Stimulated activated CD8-positive, alpha-beta memory T cell treated with anti-CD3 and anti-CD28 coated beads, Interleukin-15, amount 100 ng/mL, for 1 hour (primary cell): ENCODE measurements around the gene NRG3.
"Not testable (repeated sequence)": the region's sequence is repeated elsewhere in the genome, so short reads cannot be mapped to it uniquely, and the experiment has no call there.

ENCODE experiments used
- DNase-seq: peaks from one replicate; pipeline ENCODE4 v3.0.0-alpha.2; 2020; ENCODE audit warnings: low read depth

Gene NRG3

GRCh38 chr10:82284180-82284579 lies 409.2 kb downstream of the NRG3 start:
- DNase-seq, result no peak

DNA sequence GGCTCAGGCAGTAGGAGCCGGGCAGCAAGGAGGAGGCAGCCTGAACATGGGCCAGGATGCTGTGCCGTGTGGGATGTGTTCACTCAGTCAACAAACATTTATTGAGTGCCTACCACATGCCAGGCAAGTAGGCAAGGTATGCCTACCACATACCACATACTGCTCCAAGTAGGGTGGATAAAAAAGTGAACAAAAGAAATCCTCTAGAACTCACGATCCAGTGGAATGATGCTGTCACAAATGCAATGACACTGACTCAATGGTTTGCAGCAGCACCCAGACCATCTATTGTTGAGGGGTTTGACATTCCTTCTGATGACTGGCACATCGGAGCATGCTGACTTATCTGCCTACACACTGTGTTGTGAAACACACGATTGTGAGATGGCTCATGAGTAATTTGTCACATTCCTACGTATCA lies 413.5 kb downstream of the NRG3 start:
- no peak for DNase-seq

DNA sequence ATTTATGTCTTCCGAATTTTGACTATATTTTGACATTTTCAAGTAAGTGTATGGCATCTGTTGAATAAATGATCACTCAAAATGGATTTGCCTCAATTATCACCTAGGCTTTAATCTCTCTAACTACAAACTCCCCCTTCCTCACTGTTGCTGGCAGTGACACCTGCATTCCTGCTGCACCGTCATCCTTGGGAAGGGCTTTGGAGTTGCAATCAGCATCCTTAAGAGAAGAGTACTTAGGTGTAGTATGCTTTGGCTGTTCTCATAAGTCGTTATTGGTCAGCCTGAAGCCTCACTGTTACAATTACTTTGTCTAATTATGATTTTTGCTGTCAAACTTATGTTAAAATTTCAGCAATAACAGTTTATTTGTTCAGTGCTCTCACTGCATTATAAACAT lies 415.0 kb downstream of the NRG3 start:
- DNase-seq, result no peak

DNA sequence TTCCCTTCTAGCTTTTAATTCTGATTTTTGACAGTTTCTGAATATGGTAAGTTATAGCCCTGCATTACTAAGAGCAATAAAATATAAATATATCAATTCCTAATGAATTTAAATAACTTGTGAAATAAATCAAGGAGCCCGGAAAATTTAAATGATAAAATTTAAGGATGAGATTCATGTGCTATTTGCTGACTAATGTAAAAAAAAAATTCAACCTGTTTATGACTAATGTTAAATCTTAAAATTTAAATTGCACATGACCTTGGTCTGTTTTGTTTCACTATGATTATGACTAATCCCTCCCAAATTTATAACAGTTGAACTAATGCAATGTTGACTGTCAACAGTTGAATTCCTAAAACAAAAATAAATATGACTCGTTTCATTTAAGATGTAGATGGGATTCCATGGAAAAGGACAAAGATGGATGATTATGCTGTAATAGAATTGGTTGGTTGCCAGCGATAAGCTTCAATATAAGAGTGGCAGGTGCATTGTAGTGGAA lies 419.9 kb downstream of the NRG3 start:
- DNase-seq, result no peak

DNA sequence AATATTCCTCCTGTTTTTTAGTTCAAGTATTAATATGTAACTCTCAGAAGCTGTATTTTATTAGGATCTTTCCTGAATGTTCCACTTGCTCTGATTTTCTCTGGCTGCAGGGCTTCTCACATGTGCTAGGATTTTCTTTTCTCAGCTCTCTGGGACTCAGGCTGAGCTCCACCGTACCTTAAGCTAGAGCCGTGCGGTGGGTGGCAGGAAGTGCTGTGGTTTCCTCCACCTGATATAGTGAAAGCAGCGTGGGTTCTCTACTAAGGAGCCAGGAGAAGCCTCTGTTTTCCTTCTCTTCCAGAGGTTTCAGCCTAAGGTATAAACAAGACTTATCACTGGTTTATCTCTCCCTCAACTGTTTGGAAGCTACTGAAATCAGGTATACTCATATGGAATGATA lies 433.6 kb downstream of the NRG3 start:
- no peak for DNase-seq

DNA sequence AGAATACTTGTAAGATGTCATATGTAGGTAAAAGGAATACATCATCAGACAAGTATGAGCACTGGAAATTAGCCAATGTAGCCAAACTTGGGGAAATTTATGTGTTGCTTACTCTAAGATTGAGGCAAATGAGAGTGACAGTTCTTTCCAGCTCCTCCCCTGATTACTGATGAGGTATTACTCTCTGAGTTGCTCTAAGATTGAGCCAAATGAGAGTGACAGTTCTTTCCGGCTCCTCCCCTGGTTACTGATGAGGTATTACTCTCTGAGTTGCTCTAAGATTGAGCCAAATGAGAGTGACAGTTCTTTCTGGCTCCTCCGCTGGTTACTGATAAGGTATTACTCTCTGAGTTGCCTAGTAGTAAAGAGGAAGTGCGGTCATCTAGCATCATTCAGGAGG lies 435.8 kb downstream of the NRG3 start:
- DNase-seq, result no peak

DNA sequence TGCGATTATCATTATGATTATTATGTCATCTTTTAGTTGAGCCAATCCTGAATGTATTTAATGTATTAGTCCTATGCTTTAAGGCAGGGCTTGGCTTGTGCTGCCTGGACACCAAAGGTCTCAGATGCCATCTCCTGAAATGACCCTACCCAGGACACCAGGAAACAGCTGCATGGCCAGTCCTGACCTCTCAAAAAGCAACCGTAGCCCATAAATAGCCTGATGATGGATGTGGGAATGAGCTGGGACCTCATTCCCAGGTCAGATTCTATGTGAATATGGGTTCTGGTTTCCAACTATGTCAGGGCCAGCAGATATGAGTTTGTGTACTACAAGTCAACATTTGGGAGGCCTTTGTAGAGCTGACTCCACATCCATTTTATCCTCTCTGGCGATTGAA lies 438.4 kb downstream of the NRG3 start:
- DNase-seq, result no peak

DNA sequence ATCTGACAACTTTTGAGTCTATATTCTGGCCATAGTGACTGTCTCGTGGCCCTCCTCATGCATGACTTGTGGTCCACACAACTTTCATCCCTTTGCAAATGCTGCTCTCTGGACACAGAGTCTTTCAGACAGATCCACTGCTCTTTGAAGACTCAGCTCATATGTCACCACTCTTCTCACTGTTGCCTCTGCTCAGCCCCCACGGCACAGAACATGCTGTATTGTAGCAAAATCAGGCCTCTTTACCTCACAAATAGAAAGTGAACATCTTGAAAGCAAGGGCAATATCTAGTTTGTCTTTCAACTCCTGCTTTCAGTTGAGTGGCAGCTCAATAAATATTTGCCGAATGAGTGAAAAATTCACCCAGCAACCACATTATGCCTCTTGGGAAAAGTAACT lies 443.5 kb downstream of the NRG3 start:
- DNase-seq, result no peak

DNA sequence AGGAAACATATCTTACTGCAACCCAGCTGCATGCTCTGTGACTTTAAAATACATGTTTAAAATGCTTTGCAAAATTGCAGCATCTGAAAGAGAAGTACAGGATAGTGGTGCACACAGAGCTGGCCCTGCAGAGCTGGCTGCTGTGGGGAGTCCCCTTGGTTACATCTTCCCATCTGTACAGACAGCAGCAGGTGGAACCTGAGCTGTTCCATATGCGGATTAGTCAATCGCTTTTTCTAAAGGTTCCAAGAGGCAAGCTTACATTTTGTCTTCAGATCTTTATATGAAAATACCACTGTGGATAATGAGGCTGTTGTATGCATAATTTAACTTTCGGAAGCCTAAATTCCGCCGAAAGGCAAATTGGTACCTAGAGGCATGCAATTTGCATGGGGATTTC lies 444.1 kb downstream of the NRG3 start:
- DNase-seq, result no peak

GRCh38 chr10:82319562-82319961 lies 444.6 kb downstream of the NRG3 start:
- no peak for DNase-seq

DNA sequence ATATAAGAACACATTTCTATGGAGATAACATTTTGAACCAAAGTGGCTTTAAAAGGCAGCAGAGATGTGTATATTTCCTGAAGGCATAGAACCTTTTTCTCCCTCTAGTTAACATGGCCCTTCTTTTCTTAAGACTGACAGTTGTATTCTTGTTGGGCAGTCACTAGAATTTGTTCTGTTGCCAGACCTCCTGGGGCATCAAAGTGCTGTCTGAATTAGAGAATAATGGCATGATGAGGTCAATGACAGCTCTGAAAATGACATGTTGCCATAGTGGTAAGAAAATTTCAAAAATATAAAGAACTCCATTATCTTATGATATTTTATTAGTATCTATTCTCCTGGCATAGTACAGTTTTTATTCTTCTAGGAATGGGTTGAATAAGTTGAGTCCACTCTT lies 446.7 kb downstream of the NRG3 start:
- no peak for DNase-seq

- DNase-seq, result no peak
Measured at GRCh38 chr10:82331716-82332115, 456.7 kb downstream of the NRG3 start.

GRCh38 chr10:82335831-82336230 lies 460.8 kb downstream of the NRG3 start:
- no peak for DNase-seq

DNA sequence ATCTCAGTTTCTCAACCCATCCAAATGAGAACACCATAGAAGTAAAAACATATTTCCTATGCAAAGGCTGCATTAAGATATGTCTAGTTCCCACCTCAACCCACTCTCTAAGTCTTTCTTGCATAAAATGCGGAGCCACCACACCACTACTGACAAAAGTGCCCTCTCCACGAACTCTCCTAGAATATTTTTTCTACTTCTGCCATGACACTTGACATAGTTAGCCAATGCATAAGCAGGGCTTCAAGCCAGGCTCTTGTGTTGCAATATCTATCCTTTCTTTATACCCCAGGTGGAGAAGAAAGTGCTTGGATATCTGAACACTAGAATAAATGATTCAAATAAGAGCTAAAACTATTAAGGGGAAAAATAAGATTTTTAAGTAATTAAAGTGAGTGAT lies 465.2 kb downstream of the NRG3 start:
- DNase-seq, result no peak

DNA sequence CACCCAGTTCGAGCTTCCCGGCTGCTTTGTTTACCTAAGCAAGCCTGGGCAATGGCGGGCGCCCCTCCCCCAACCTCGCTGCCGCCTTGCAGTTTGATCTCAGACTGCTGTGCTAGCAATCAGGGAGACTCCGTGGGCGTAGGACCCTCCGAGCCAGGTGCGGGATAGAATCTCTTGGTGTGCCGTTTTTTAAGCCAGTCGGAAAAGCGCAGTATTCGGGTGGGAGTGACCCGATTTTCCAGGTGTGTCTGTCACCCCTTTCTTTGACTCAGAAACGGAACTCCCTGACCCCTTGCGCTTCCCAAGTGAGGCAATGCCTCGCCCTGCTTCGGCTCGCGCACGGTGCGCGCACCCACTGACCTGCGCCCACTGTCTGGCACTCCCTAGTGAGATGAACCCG lies 474.6 kb downstream of the NRG3 start:
- DNase-seq, result not testable (repeated sequence)

DNA sequence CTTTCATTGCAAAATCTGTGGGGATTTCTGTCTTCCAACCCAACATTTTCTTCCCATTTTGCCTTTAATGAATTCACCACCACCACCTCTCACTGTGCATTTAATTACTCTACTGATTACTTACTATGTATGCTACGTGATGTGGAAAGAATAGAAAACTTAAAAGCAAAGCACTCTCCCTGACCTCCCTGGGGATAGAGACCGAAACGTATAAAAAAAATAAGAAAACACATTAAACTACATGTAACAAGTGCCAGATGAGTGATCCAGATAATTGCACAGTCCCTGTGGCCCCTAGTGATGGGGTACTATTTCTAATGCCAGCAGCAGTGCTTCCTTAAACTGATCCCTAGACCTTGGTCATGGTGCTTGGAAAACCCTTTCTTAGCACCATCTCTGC lies 478.4 kb downstream of the NRG3 start:
- no peak for DNase-seq

DNA sequence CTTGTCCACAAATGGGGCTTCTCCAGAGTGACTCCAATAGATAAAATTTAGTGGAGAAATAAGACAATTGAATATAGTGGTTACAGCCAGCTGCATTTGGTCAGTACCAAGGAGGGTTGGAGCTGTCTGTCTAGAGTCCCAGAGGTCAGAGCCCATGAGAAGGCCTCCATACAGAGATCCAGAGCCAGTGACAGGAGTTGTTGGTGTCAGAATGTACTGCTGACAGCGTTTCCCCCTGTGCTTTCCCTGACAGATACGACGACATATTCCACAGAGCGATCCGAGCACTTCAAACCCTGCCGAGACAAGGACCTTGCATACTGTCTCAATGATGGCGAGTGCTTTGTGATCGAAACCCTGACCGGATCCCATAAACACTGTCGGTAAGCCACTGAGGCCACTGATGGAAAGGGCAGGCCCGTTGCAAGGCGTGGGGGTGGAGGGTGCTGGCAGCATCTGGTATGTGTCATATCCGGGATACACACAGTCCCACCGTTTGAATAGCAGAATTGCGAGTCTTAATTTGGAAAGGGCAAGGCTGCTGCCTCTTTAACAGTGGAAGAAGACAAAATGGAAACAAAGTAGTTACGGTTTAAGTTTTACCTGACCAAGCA lies 483.6 kb downstream of the NRG3 start:
- no peak for DNase-seq

DNA sequence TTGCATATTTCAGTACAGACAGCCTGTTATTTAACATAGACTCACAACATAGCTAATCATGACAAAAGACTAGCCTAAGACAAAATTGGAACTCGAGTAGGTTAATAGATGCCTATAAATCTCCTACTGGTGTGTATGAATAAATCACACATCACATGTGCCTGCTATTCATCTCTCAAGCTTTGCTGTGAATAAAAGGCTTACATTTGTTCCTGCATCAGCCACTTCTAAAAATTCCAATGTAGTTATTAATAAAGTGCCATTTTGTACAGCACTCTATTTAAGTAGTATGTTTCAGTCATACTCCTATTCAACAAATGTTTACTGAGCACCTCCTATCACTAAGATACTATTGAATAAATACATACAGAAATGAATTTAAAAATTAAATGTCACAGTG lies 486.3 kb downstream of the NRG3 start:
- DNase-seq, result no peak

DNA sequence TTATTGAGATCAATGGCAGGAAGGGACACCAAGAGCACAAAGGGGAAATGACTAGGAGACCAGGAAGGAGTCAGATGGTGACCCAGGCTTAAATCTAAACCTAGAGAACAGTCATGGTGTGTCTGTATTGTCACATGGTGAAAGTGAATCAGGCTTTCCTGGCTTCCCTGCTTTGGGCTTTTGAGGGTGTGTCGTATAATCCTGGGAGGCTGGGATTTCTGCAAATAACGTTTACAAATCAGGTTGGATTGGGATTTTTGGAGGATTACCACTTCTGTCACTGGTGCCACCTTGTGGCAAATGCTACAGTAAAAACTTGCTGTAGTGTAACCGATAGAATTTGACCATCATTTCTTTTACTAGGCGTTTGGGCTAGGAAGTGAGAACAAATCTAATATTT lies 502.6 kb downstream of the NRG3 start:
- no peak for DNase-seq

DNA sequence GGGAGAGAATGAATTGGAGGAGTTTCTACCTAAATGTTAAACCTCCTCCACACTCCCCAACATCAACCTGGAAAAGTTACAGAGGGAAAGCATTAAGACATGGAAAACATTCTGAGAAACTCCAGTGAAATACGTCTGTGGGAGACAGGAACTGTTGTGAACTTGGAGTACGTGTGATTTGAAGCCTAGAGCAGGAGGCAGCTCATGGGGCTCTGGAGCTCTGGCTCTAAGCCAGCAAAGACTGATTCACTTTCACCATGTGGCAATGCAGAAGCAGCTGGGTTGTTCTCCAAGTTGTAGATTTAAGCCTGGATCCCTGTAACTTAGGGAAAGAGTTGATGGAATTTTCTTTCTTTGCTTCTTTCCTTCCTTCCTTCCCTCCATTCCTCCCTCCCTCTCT lies 503.2 kb downstream of the NRG3 start:
- DNase-seq, result no peak

- no peak for DNase-seq
Measured at GRCh38 chr10:82383350-82383749, 508.4 kb downstream of the NRG3 start.

- no peak for DNase-seq
Measured at GRCh38 chr10:82390866-82391658, 516.1 kb downstream of the NRG3 start.

DNA sequence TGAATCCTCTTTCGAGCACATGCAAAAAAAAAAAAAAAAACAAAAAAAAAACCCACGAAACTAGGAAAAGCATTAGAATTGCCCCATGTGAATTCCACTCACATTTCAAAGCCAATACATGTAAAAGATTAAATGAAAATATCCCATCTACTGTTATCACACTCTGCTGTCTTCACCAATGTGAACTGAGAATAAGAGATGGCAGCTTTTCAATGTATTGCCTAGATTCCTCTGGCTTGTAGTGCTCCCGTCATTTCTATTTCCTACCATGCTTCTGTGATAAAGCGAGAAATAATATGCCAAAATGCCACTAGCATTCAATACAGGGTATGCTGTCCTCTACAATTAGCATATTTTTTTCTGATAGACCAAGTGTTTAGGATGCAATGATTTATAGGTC lies 517.0 kb downstream of the NRG3 start:
- no peak for DNase-seq

GRCh38 chr10:82392533-82392932 lies 517.5 kb downstream of the NRG3 start:
- DNase-seq, result no peak
